ENCODE results near the gene IRF9.

DNA sequence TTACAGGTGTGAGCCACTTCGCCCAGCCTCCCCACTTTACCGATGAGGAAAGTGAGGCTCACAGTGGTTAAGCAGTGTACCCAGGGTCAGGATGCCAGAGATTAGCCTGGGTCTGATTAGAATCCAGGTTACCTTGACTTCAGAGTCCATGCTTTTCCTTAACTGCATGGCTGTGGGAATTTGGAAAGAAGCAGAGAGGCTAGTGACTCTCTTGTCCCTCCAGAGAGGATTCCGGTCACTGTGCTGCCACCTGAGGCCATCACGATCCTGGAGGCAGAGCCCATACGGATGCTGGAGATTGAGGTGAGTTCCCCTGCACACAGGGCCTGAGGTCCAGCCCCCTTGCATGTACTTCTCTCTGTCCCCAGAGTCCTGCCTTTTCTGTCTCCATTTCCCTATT, 15.5 kb downstream of the IRF9 start:
- TF ChIP-seq, protein P1, sequence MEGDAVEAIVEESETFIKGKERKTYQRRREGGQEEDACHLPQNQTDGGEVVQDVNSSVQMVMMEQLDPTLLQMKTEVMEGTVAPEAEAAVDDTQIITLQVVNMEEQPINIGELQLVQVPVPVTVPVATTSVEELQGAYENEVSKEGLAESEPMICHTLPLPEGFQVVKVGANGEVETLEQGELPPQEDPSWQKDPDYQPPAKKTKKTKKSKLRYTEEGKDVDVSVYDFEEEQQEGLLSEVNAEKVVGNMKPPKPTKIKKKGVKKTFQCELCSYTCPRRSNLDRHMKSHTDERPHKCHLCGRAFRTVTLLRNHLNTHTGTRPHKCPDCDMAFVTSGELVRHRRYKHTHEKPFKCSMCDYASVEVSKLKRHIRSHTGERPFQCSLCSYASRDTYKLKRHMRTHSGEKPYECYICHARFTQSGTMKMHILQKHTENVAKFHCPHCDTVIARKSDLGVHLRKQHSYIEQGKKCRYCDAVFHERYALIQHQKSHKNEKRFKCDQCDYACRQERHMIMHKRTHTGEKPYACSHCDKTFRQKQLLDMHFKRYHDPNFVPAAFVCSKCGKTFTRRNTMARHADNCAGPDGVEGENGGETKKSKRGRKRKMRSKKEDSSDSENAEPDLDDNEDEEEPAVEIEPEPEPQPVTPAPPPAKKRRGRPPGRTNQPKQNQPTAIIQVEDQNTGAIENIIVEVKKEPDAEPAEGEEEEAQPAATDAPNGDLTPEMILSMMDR (IDR thresholded peaks at IDR 0.05 in 4 of 5, conservative IDR thresholded peaks at IDR 0.05 in 1 of 5), result no peak
- no peak for TF ChIP-seq POLR2A (IDR thresholded peaks at IDR 0.05)
